Brain microvascular endothelial cell (primary cell): Measurements from ENCODE around the gene SERPING1.

Experiments used
- DNase-seq: peaks from one replicate; pipeline ENCODE4 v3.0.0-alpha.2; 2020
- H3K27ac ChIP-seq: fragments of 250-450 bp; sonication (Bioruptor Pico); 2 replicates; pipeline ENCODE4 v1.5.1; 2020; ENCODE audit warnings: mild to moderate bottlenecking, moderate library complexity
- H3K27me3 ChIP-seq: fragments of 250-450 bp; sonication (Bioruptor Pico); replicated peaks from 2 replicates; pipeline ENCODE4 v1.5.1; 2020; ENCODE audit warnings: mild to moderate bottlenecking
- H3K36me3 ChIP-seq: fragments of 250-450 bp; sonication (Bioruptor Pico); replicated peaks from 2 replicates; pipeline ENCODE4 v1.5.1; 2020; ENCODE audit warnings: mild to moderate bottlenecking
- H3K4me3 ChIP-seq: 2 replicates; pipeline ENCODE4 v1.5.1; 2011; ENCODE audit warnings: low read depth, mild to moderate bottlenecking, control low read depth, low read length, moderate library complexity
- in situ Hi-C: cut with HindIII; loops from 2 replicates; pipeline ENCODE4 v1.10.0; 2017; ENCODE audit warnings: low sequenced_read_pairs, low pct_ligation_motif_present
- TF ChIP-seq, protein P1 (sequence below): IDR thresholded peaks from 2 replicates; pipeline ENCODE4 v1.5.1; 2011; ENCODE audit warnings: low read depth, mild to moderate bottlenecking, moderate library complexity, low read length, control low read depth, inconsistent platforms; ENCODE audit errors: missing control alignments

SERPING1 gene

DNA sequence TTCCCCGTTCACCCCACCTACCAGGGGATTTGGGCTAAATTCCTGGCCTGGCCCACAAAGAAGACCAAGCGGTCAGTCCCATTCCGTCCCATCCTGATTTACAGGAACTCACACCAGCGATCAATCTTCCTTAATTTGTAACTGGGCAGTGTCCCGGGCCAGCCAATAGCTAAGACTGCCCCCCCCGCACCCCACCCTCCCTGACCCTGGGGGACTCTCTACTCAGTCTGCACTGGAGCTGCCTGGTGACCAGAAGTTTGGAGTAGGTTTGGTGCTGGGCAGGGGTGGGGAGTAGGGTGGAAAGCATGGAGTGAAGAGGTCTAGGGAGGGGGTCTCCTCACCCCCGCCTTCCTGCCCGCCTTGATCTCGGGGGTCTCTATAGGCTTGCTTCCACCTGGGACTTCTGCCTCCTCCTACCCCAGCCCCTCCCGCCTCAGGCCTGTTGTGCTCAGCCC, at the start of gene SERPING1:
Gene SERPING1 (plus strand): TSS at position 225 of the 455 bp plus-strand sequence. CDS start 586 bp downstream, outside the sequence.
- Histone ChIP-seq H3K4me3 (peak within 1 kb of the TSS; percentile 35), H3K27ac (no peak within 1 kb of the TSS), H3K27me3 (no peaks in the 10 kb centered on the region), H3K36me3 (no peaks in the 10 kb centered on the region)
- DNase-seq = no peak
- TF ChIP-seq, protein P1, sequence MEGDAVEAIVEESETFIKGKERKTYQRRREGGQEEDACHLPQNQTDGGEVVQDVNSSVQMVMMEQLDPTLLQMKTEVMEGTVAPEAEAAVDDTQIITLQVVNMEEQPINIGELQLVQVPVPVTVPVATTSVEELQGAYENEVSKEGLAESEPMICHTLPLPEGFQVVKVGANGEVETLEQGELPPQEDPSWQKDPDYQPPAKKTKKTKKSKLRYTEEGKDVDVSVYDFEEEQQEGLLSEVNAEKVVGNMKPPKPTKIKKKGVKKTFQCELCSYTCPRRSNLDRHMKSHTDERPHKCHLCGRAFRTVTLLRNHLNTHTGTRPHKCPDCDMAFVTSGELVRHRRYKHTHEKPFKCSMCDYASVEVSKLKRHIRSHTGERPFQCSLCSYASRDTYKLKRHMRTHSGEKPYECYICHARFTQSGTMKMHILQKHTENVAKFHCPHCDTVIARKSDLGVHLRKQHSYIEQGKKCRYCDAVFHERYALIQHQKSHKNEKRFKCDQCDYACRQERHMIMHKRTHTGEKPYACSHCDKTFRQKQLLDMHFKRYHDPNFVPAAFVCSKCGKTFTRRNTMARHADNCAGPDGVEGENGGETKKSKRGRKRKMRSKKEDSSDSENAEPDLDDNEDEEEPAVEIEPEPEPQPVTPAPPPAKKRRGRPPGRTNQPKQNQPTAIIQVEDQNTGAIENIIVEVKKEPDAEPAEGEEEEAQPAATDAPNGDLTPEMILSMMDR = no peak
- in situ Hi-C loops = no loop called here

DNA sequence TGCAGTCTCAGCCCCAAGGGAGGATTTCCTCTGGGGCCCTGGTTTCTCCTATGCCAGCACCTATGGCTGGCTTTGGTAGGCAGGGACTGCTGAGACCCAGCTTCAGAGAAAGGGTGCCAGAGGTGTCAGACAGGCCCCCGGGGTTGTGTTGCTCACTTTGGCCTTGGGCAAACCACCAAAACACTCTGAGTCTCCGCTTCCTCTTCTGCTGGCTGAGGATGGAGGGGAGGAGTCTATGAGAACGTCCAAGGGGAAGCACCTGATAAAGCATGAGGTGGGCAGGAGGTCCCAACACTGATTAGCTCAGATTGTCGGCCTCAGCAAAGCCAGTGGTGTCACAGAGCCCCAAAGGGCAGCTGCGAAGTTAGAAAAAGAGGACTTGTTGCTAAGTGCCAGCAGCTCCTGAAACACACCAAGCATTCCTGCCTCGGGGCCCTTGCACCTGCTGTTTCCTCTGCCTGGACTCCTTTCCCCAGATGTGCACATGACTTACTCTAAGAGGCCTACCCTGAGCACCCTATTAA, 49.6 kb upstream of the SERPING1 start:
- DNase-seq = no peak
- Histone ChIP-seq H3K36me3 (no peaks in the 10 kb centered on the region), H3K27ac (no peak overlapping the region), H3K27me3 (no peaks in the 10 kb centered on the region), H3K4me3 (no peak overlapping the region)
- in situ Hi-C loops = no loop called here
- TF ChIP-seq, protein P1 = no peak

DNA sequence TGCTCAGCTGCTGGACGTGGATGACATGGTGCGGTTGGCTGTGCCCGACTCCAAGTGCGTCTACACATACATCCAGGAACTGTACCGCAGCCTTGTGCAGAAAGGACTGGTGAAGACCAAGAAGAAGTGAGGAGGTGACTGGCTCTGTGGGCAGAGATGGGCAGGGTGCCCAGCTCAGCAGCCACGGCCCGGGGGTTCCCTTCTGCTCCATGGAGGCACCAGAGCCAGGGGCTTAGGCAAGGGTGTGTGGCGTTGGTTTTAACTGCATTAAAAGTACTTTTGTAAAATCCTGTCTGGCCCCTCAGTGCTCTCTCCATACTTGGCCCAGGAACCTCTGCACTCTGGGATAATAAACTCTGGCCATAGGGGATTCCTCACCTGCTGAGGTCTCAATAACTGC, 47.5 kb upstream of the SERPING1 start:
- in situ Hi-C loops = no loop called here
- H3K4me3 ChIP-seq = no peak overlapping the region
- no peak overlapping the region for H3K27ac ChIP-seq
- H3K36me3 ChIP-seq = no peaks in the 10 kb centered on the region
- H3K27me3 ChIP-seq = no peaks in the 10 kb centered on the region
- no peak for DNase-seq
- TF ChIP-seq, protein P1 = no peak

DNA sequence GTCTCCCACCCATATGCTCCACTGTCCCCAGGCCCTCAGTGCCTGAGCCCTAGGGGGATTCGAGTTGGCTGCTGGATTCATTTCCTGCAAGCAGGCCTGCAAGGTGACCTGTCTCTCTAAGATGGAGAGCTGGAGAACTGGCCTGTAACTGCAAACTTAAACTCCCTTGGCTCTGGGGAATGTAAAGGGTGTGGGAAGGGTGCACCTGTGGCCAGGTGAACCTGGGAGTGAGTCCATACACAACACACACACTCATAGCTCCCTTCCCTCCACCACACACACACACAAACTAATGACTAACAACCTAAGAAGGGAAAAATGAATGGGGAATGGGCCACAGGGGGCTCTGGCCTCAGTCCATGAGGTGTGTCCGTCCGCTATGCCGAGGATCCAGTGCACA, 45.5 kb upstream of the SERPING1 start:
- no peak overlapping the region for H3K27ac ChIP-seq
- no peaks in the 10 kb centered on the region for H3K27me3 ChIP-seq
- no peak for DNase-seq
- in situ Hi-C loops = no loop called here
- no peak overlapping the region for H3K4me3 ChIP-seq
- no peaks in the 10 kb centered on the region for H3K36me3 ChIP-seq
- TF ChIP-seq, protein P1 = no peak

DNA sequence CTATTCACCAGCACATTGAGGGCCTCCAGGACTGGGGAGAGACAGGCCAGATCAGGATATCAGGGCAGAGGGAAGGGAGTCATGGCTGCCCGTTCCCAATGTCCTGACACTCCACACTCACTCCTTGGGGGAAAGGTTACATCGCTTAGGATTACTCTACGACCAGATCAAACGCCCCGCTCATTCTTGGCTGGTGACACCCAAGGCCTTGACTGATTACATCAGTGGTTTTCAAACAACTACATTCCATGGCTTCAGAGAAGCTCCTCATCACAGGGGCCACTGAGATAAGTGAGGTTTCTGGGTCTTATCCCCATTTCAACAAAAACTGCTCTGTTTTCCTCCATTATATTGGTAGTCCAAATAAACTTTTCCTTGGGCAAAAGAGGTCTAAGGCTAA, 45.0 kb upstream of the SERPING1 start:
- H3K4me3 ChIP-seq = no peak overlapping the region
- H3K36me3 ChIP-seq = no peaks in the 10 kb centered on the region
- no peaks in the 10 kb centered on the region for H3K27me3 ChIP-seq
- in situ Hi-C loops = no loop called here
- TF ChIP-seq, protein P1 = no peak
- DNase-seq = no peak
- no peak overlapping the region for H3K27ac ChIP-seq

DNA sequence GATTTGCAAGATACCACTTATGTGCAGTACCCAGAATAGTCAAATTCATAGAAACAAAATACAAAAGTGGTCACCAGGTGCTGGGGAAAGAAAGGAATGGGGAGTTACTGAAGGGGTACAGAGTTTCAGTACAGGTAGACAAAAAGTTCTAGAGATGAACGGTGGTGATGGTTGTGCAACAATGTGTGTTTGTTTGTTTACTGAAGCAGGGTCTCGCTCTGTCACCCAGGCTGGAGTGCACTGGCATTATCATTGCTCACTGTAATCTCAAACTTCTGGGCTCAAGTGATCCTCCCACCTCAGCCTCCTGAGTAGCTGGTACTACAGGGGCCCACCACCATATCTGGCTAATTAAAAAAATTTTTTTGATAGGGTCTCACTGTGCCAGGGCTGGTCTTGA, 42.1 kb upstream of the SERPING1 start:
- DNase-seq = no peak
- Histone ChIP-seq H3K36me3 (peaks cover 3% of the 10 kb centered on the region), H3K27ac (no peak overlapping the region), H3K27me3 (no peaks in the 10 kb centered on the region), H3K4me3 (no peak overlapping the region)
- TF ChIP-seq, protein P1 = no peak
- in situ Hi-C loops = no loop called here
